GM18907 (cell line): ENCODE data around the gene TIMM21.

ENCODE experiments used
- ATAC-seq: cut with Tn5 transposase; IDR thresholded peaks from one replicate; pipeline ENCODE4 v1.9.1; 2021; ENCODE audit warnings: mild to moderate bottlenecking, moderate library complexity; ENCODE audit not compliant: unreplicated experiment

Gene TIMM21

DNA sequence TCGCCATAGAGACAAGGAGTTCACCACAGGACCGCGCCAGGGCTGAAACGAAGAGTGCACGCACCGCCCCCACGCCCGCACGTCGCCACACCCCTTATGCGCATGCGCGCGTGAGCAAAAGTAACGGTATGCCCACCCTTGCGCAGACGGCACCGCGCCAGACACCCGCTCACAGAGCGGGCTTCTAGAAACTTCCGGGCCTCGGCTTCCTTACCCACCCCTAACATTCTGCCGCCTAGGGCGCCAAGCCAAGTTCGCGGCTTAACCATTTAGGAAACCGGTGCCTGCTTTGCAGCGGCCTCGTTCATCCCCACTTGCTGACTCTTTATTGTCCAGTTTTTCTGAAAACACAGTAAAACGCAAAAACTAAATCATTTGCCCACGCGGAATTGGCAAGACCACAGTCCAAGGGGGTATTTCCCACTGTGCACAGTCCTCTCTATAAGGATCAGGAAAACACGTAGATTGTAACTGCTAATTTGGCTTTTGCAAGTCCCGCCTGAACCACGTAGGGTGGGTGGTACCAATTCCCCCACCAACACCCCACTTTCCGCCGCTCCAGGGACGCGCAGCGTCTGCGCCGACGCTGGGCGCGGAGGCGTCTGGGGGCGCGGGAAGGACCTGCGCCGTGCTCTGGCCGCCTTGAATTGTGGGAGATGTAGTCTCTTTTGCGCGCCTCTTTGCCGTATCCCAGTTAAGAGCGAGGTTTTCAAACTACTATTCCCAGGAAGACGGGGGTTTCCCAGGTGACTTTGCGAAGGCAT, at the start of gene TIMM21, which contains the start of gene FBXO15:
Gene TIMM21, plus strand, starts transcription at position 745 of the 764 bp plus-strand sequence. CDS start 286 bp downstream, outside the sequence.
Gene FBXO15, minus strand, starts transcription at position 56 of the 764 bp plus-strand sequence. Its CDS starts 49 bp downstream, at position 7.
- ATAC-seq, result peak; percentile 92

GRCh38 chr18:74108460-74108859, 39.9 kb upstream of the TIMM21 start:
- ATAC-seq, result no peak

DNA sequence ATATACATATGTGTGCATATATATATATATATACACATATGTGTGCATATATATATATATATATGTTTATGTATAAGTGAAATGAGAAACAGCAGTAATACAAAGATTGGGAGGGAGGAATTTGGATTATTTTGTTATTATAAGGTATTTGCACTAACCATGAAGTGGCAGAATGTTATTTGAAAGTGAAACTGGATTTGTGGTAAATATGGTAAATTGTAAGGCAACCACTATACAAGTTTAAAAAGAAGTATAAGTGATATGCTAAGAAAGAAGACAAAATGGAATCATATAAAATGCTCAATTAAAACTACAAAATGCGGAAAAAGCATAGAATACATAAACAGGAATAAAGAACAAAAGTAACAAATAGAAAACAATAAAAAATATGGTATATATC, 38.2 kb upstream of the TIMM21 start:
- no peak for ATAC-seq

- no peak for ATAC-seq
Observed at GRCh38 chr18:74110976-74111375, 37.3 kb upstream of the TIMM21 start.

DNA sequence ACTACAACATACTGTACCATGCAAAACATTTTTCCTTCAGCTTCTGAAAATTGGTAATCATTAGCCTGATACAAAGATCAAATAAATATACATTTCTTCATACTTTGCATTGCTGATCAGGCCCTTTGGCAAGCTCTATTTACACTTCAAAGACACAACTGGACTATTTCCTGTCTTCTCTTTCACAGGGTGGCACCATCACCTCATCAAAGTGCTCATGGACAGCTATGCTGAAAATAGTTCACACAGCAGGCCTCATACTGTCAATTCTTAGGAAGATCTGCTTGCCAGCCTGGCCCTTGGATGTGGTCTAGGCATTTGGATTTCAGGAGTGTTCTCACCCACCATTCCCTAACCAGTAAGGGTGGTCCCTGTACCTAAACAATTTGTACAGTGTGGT, 34.6 kb upstream of the TIMM21 start:
- no peak for ATAC-seq

GRCh38 chr18:74114116-74114515, 34.2 kb upstream of the TIMM21 start:
- no peak for ATAC-seq

GRCh38 chr18:74115046-74115445, 33.3 kb upstream of the TIMM21 start:
- no peak for ATAC-seq

DNA sequence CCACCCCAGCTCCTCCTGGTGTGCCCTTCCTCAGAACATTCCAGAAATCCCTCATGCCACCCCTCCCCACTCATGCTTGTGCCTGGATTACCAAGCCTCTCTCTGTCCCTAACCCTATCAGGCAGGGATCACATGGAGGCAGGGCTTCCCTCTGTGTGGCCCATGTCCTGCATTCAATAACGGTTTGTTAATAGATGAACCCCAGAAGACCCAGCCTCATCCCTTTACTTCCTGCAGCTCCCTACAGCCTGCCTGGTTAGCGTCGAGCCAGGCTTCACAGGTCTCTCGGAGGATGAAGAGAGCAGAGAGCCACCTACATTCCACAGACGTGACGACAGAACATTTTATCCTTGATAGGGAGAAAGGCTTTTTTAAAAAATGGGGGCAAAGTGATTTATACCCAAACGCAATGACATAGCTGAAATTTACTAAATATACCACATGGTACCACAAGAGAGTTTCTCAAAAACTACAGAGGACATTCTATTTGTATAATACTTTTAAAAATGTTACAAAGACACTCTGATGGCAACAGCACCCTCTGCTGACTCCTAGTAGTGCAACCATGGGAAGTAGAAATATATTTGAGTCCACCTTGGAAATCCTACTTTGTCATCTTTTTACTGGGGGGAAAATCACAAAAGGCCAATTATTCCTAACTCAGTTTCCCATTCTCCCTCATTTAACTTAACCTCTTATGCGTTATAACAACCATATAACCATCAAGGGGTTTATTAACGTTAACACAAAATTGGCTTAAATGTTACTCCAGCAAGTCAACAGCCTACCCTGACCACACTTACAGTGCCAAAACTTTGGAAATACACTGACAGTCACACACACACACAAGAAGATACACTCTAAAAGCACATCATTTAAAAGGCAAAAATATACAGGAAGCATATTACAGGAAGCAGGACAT, 31.4 kb upstream of the TIMM21 start:
- ATAC-seq, result no peak

DNA sequence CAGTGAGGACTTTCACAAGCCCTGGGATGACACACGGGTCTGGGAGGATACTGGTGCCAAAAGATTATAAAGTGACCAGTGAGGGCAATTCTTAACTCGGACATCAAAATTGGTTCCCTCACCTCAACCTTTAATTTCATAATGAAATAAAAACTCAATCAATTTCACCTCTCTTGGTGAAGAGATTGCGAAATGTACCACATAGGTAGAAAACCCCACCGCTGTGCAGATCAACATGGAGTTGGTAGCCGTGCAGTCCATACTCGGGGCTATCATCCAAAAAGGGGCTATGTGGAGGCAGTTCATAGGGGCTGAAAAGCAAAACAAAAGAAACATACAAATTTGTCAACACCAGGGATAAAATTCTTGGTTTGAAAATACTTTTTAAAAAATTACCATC, 25.1 kb upstream of the TIMM21 start:
- no peak for ATAC-seq

DNA sequence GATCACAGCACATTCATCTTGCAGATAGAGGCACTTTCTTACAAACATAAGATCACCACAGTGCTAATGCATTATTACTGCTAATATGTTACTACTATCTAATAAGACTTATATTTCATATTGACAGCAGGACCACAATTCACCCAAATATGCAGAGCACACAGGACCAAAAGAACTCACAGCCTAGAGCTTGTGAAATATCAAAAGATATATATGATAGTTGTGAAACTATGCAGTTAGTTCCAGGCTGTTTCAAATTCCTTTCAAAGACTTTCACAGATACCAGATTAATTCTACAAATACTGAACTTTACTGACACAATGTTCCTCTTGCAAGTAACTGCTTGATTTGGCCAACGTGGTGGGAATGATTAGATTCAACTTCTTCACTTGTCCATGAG, 23.7 kb upstream of the TIMM21 start:
- no peak for ATAC-seq

GRCh38 chr18:74126684-74127655, 21.4 kb upstream of the TIMM21 start:
- no peak for ATAC-seq

DNA sequence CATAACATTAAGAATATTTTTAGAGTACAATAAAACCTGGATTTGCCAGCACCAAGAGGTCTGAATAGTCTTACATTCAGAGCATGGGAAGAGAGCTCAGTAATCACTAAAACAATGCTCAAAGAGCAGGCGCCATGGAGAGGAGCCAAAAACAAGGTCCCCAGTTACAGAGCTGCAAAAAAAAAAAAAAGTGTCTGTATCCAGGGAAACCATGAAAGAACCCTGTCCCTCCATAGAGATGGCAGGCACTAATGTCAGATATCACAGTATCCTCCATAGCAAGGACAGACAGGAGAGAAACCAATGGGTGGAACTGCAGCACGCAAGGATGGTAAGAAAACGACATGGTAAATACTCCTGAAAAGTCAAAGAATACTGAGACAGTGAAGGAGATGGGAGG, 20.2 kb upstream of the TIMM21 start:
- no peak for ATAC-seq

- no peak for ATAC-seq
Observed at GRCh38 chr18:74131124-74131523, 17.2 kb upstream of the TIMM21 start.

DNA sequence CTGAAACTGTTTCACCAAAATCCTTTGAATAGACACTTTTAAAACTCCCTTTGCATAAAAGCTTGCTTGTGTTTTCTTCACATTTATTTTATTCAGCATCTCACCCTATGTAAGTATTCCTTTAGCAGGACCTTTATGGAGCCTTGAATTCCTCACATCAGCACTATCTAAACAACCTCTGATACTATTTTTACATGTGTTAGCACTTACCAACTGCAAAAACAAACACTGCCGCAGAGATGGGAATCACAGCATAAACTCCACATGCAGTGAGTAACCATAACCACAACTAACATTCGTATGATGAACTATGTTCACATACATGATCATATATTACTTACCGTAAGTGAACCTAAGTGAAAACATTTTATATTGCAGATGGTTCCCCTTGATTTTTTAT, 16.1 kb upstream of the TIMM21 start:
- no peak for ATAC-seq

- ATAC-seq, result no peak
Observed at GRCh38 chr18:74137920-74138538, 10.3 kb upstream of the TIMM21 start.

DNA sequence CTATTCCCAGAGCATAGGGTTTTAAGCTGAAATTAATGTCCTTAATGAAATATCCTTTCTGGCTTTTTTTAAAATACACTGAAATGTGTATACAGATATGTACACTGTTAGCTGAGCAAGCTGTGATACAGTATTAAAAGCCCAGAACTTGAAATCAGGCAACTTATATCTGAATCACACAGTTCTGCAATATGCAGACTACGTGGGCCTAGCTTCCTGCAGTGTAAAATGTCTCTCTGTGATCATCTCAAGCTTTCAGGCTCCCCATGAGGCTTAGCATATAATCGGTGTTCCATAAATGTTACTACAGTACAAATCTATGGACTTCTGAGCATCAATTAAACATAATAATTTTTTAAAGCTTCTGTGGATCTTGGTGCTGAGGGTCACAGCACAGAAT, 8.9 kb upstream of the TIMM21 start:
- ATAC-seq, result no peak

- ATAC-seq, result no peak
Observed at GRCh38 chr18:74139888-74140287, 8.4 kb upstream of the TIMM21 start.

DNA sequence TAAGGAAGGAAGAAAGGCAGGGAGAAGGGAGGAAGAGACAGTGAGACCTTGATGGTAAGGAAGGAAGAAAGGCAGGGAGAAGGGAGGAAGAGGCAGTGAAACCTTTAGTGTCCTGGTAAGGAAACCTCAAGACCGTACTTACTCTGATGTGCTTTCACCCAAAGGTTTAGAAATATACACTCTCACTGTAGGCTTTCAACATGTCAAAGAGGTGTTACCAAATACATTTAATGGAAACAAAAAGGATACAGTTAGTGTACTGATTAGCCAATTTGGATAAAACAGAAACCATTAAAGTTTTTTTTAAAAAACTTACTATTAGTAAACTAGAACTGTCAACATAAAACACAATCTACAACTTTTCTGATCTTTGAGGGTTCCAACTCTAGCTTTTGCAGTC, 7.7 kb upstream of the TIMM21 start:
- no peak for ATAC-seq

DNA sequence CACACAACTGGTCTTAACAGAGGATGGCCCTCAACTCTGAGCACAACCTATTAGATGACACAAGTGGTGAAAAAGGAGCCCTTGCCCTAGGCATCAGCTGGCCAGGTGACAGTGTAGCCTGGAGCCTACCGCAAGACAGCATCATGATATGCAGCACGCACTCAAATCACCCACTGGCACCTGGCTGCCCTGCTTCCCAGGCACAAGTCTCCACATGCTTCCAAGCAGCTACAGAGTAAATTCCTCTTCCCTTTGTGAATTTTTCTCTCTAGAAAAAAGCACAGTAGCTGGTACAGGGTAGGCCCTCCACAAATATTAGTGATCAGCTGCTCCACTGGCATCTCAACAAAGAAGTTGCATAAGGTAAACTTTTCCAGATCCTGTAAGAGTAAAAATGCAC, 6.7 kb upstream of the TIMM21 start:
- ATAC-seq, result no peak

- ATAC-seq, result no peak
Observed at GRCh38 chr18:74142252-74142651, 6.1 kb upstream of the TIMM21 start.
